Glutamatergic neuron (in vitro differentiated cells): ENCODE results near the gene ADAP1. TPM values are rescaled to one million over a fixed set of nuclear protein-coding genes. Genes with fewer than 3 reads are reported as not detected.

Source experiments
- DNase-seq: peaks from one replicate; pipeline ENCODE4 v3.0.0; 2022
- H3K27ac Mint-ChIP-seq: one replicate; pipeline ENCODE4 v1.8.0; 2020; ENCODE audit warnings: mild to moderate bottlenecking, mixed read lengths, inconsistent platforms; ENCODE audit not compliant: unreplicated experiment
- H3K27me3 Mint-ChIP-seq: one replicate; pipeline ENCODE4 v1.8.0; 2020; ENCODE audit warnings: mild to moderate bottlenecking, moderate library complexity, mixed read lengths, inconsistent platforms; ENCODE audit not compliant: unreplicated experiment
- H3K36me3 Mint-ChIP-seq: one replicate; pipeline ENCODE4 v1.8.0; 2020; ENCODE audit warnings: mild to moderate bottlenecking, mixed read lengths, inconsistent platforms; ENCODE audit not compliant: unreplicated experiment
- H3K4me1 Mint-ChIP-seq: one replicate; pipeline ENCODE4 v1.8.0; 2020; ENCODE audit warnings: mild to moderate bottlenecking, low read depth, mixed read lengths, inconsistent platforms; ENCODE audit not compliant: unreplicated experiment
- H3K4me3 Mint-ChIP-seq: one replicate; pipeline ENCODE4 v1.8.0; 2020; ENCODE audit warnings: mild to moderate bottlenecking, mixed read lengths, inconsistent platforms; ENCODE audit not compliant: unreplicated experiment
- H3K9me3 Mint-ChIP-seq: one replicate; pipeline ENCODE4 v1.8.0; 2020; ENCODE audit warnings: mild to moderate bottlenecking, moderate library complexity, mixed read lengths, inconsistent platforms; ENCODE audit not compliant: unreplicated experiment
- CTCF ChIP-seq: fragments of 200-600 bp; sonication (generic); IDR thresholded peaks from one replicate; pipeline ENCODE4 v1.5.0; 2021; ENCODE audit not compliant: partially characterized antibody, unreplicated experiment
- total RNA-seq: library from RNA; stranded (reverse); fragmentation: NEBNext Ultra II Directional; extraction: Animal tissue kit (Norgen Biotek cat#: 25700); gene quantifications from one replicate; pipeline ENCODE4 v1.2.1, GENCODE V29; 2021; ENCODE audit not compliant: unreplicated experiment

Gene ADAP1
- total RNA-seq, 1 donor from 2014 or later, result 61.1 TPM

DNA sequence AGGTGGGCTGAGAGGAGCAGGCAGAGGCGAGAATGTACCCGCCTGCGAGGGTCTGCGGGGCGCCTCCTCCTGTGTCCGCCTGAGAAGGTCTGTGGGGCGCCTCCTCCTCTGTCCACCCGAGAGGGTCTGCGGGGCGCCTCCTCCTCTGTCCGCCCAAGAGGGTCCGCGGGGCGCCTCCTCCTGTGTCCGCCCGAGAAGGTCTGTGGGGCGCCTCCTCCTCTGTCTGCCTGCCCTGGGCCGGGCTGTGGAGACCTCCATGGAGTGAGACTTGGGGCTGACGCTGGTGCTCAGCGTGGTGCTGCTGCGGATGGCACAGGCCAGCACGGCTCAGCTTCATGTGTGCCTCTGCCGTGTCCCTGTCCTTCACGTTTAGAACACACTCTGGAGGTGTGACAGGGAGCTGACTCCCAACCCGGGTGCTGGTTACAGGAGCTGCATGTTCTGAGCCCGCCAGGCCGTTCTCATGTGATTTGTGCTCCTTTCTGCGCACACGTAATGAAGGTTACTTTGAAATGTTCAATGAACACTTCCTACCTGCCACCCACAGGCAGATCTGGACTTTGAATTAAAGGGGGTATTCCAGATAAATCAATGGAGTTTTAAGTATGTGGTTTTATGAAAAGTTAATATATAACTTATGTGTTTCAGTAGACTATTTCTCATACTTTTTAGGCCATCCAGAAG is 98.7 kb downstream of the ADAP1 start:
- Mint-ChIP-seq H3K36me3 (peaks cover 9% of the 10 kb centered on the region), H3K27ac (peak overlapping the region; percentile 28), H3K4me3 (no peak overlapping the region), H3K9me3 (peaks cover 17% of the 10 kb centered on the region), H3K4me1 (peaks cover 18% of the 10 kb centered on the region), H3K27me3 (peaks cover 17% of the 10 kb centered on the region)
- no peak for TF ChIP-seq CTCF
- DNase-seq, result no peak

DNA sequence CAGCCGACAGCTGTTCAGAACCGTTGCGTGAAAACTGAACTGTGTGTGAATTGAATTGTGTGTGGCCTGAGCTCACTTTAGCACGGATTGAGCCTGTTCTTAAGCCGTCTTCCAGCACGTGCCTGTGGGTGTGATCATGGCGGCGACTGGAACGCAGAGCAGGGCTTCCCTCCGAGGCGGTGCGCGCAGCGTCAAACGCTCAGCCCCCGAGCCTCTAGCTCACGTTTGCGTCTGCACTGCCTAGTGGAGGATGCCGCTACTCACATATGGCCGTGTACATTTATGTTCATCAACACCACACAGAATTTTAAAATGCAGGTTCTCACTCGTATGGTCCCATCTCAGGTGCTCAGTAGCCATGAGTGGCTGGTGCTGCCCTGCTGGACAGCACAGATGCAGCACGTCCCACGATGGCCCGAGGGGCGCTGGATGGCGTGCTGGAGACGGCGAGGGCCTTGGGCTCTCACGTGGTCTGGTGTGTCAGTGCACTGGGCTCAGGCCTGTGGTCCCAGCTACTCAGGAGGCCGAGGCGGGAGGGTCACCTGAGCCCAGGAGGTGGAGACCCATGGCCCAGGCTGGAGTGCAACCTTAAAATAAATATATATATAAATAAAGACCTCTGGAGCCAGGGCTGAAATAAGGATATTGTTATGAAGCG is 100.2 kb downstream of the ADAP1 start:
- no peak for TF ChIP-seq CTCF
- Mint-ChIP-seq H3K4me1 (peaks cover 10% of the 10 kb centered on the region), H3K27me3 (peaks cover 16% of the 10 kb centered on the region), H3K36me3 (peaks cover 14% of the 10 kb centered on the region), H3K4me3 (no peak overlapping the region), H3K27ac (no peak overlapping the region), H3K9me3 (peaks cover 18% of the 10 kb centered on the region)
- no peak for DNase-seq

GRCh38 chr7:853366-854117 is 100.9 kb downstream of the ADAP1 start:
- TF ChIP-seq CTCF, result no peak
- DNase-seq, result no peak
- peaks cover 20% of the 10 kb centered on the region for H3K9me3 Mint-ChIP-seq
- no peak overlapping the region for H3K4me3 Mint-ChIP-seq
- H3K4me1 Mint-ChIP-seq, result peaks cover 7% of the 10 kb centered on the region
- H3K27me3 Mint-ChIP-seq, result peaks cover 17% of the 10 kb centered on the region
- H3K36me3 Mint-ChIP-seq, result peaks cover 13% of the 10 kb centered on the region
- peak overlapping the region; percentile 77 for H3K27ac Mint-ChIP-seq

DNA sequence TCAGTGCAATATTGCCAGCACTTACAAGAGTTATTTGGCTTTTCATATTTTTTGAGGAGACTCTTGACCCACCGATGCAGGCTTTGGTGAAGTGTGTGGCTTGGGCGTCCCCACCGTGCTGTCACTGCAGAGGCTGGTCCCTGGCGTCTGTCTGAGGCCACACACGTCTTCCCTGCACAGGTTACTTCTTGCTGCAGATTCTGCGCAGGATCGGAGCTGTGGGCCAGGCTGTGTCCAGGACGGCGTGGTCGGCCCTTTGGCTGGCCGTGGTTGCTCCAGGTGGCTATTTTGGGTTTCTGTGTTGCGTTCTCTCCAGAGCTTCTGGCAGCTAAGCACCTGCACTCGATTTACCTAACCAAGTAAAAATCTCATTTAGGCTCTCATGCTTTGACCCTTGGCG is 103.3 kb downstream of the ADAP1 start:
- no peak overlapping the region for H3K4me3 Mint-ChIP-seq
- peaks cover 14% of the 10 kb centered on the region for H3K36me3 Mint-ChIP-seq
- DNase-seq, result no peak
- H3K27me3 Mint-ChIP-seq, result peaks cover 14% of the 10 kb centered on the region
- H3K4me1 Mint-ChIP-seq, result peaks cover 7% of the 10 kb centered on the region
- H3K27ac Mint-ChIP-seq, result peak overlapping the region; percentile 28
- peaks cover 23% of the 10 kb centered on the region for H3K9me3 Mint-ChIP-seq
- TF ChIP-seq CTCF, result no peak
